SW480 (cell line): ENCODE data around the gene BBIP1.
"Not testable (repeated sequence)": the region's sequence is repeated elsewhere in the genome, so short reads cannot be mapped to it uniquely, and the experiment has no call there.

Experiments
- DNase-seq: peaks from one replicate; pipeline ENCODE4 v3.0.0-alpha.2; 2016; ENCODE audit warnings: low spot score

The BBIP1 gene

GRCh38 chr10:110885932-110886674, 32.9 kb downstream of the BBIP1 start:
- no peak for DNase-seq

DNA sequence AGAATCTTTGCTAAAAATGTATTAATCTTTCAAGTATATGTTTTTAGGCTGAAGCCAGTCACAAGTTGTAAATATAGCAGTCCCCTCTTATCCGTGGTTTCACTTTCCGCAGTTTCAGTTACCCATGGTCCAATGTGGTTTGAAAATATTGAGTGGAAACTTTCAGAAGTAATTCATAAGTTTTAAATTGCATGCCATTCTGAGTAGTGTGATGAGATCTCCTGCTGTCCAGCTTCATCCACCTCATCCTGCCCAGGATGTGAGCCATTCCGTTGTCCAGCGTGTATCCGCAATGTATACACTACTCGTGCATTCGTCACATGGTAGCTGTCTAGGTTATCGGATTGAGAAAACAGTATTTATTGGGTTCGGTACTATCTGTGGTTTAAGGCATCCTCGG, 35.1 kb downstream of the BBIP1 start:
- DNase-seq: no peak

DNA sequence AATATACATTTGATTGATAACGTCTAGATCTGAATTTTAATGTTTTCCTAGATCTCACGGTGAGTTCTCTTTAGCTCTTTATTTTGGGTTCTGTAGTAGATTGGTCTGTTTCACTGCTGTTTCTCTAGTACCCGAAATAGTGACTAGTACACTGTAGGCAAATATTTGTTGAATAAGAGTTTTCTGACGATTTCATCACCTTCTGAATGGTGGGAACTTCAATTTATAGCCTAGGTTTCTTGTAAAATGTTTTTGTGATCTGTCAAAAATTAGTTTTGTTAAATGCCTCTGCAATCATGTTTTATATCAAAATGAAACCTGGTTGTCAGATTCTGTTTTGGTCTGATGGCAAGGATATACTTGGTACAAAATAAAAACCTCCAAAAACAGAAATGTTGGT, 37.1 kb downstream of the BBIP1 start:
- no peak for DNase-seq

DNA sequence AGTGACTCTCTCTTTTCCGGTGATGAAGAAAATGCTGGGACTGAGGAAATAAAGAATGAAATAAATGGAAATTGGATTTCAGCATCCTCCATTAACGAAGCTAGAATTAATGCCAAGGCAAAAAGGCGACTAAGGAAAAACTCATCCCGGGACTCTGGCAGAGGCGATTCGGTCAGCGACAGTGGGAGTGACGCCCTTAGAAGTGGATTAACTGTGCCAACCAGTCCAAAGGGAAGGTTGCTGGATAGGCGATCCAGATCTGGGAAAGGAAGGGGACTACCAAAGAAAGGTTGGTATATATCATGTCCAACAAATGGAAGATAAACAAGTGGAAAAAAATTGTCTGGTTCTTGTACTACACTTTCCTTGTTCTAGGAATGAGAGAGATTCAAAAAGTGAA, 37.7 kb downstream of the BBIP1 start:
- DNase-seq: no peak

- no peak for DNase-seq
Observed at GRCh38 chr10:110880012-110880411, 39.0 kb downstream of the BBIP1 start.

DNA sequence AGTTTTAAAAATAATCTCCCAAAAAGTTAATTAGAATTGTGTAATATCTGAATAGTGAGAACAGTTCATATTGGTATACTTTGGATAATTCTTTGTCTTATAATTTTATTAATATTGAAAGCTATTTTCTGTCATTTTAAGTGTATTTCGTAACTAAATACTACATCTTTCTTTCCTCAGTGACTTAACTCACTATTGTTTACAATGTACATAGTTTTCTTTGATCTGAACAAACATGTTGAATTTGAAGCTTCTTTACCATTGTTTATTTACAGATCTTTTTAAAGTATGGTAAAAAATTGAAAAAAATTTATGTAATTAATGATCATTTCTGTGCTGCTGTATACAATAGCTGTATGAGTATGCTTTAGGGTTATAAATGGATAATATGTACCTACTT, 42.2 kb downstream of the BBIP1 start:
- DNase-seq: no peak

- no peak for DNase-seq
Observed at GRCh38 chr10:110876000-110876399, 43.0 kb downstream of the BBIP1 start.

DNA sequence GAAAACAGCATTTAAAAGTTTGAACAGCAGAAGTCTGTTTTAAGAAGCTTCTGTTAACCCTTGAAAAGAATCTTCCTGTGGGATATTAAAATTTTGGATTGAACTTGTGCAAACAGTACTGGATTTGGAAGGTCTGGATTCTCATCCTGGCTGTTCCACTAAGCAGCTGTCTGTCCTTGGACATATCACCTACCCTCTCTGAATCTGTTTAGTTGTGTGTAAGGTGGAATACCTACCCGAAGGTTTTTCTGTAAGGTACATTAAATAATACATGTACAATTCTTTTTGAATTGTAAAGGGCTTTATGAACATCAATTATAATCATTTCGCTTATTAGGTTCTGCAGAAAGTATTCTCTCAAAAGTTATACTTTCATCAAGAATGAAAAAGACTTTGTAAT, 45.0 kb downstream of the BBIP1 start:
- DNase-seq: no peak

- DNase-seq: no peak
Observed at GRCh38 chr10:110872984-110873923, 45.7 kb downstream of the BBIP1 start.

- peak; percentile 73 for DNase-seq
Observed at GRCh38 chr10:110872145-110872983, 46.6 kb downstream of the BBIP1 start.

DNA sequence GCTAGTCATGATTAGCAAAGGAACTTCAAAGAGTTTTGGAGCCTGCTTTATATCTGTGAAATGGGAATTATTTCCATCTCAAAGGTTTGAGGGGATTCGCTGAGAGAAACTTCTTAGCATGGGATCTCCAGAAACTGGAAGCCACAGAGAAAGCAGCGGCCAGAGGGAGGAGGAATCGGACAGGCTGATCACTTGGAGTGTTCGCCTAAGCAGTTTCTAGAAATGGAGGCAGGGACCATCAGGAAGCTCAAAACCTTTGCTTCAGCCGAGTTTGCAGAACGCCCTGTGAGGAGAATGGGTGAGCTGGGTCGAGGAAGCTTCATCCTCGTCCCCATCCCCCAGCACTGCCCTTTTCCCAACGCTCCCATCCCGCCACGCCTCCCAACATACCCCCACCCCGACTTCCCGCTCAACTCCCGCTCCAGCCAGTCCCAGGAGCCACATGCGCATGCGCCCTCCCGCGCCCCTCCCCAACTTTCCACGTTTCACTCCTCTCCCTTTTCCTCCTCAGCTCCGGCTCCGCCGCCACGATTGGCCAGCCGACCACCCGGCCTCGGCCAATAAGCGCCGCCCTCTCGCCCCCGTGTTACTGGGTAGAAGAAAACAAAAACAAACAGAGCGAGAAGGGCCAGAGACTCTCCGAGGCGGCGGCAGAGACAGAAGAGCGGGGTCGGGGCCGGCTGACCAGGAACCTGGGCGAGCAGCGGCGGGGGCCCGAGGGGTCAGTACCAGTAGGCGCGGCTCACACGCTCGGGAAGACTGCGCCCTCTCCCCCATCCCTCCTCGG, 47.5 kb downstream of the BBIP1 start, which contains the start of gene PDCD4:
TSS of gene PDCD4 (plus strand) at position 631 of the 787 bp plus-strand sequence. CDS start 4,100 bp downstream, outside the sequence.
- peak; percentile 96 for DNase-seq

DNA sequence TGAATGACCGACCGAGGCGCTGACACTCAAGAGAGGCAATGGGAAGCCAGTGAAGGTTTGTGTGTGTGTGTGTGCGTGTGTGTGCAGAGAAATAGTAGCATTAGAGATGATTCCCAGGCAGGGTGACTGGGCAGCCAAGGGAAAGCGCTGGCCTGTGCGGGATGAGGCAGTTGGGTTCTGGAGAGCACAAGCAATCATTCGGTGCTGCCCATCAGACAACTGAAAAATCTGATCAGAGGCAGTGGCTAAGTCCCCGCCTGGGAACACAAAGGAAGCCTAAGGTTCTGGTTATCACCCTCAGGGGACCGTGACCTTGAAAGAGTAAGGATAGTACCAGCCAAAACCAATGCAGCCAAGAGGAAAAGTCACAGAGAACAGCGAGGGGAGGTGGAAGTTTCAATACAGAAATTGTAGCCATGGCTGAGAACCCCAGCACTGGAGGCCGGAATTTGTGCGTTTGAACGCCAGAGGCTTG, 48.1 kb downstream of the BBIP1 start:
- no peak for DNase-seq

- no peak for DNase-seq
Observed at GRCh38 chr10:110868981-110869380, 50.0 kb downstream of the BBIP1 start.

- DNase-seq: no peak
Observed at GRCh38 chr10:110867807-110868465, 51.0 kb downstream of the BBIP1 start.

GRCh38 chr10:110867011-110867806, 51.8 kb downstream of the BBIP1 start:
- DNase-seq: not testable (repeated sequence)

- no peak for DNase-seq
Observed at GRCh38 chr10:110865809-110866482, 53.0 kb downstream of the BBIP1 start.

DNA sequence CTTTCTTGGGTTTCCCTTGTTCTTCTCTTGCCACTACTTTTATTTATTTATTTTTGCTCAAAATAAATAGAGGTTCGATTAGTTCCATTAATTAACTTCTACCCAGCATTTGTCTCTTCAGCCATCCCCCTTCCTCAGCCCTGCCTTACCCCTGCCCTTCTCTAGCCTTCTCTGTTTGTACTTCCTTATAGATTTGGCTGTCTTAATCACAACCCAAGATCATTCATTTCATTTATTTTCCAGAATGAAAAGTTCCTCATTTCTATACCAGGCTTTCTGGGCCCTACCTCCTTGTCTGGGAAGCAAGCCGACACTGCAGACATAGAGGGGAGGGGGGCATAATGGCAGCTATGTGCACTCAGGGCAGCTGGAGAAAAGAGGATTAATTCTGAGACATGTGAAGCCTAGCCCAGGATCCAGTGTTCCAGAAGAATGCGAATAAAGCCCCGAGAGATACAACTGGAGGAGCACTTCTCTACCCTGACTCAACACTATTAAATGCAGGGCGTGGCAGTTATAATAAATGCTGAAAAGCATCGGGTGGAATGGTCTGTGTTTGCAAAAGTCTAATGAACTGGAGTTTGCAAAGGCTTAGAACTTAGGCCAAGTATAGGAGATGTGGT, 53.7 kb downstream of the BBIP1 start:
- peak; percentile 66 for DNase-seq

DNA sequence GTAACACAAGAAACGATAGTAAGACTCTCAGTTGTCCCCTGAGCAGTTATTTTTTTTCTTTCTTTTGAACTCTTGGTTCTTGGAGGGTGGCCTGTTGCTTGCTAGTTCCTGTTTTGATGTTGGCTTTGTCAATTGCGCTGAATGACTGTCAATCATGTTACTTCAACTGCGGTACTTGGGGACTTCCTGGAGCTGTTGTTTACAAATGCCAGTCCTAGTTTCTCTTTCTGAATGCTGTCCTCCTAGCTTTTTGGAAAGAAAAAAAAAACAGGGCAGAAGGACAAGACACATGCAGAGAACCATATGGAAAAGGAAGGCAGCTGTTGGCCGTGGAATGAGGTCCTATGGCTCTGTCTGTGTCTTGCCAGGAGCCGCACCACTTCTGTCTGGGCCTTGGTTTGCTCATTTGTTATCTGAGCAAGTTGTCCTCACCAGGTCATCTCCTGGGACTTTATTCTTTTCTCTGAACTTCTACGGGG, 54.3 kb downstream of the BBIP1 start:
- no peak for DNase-seq

- DNase-seq: no peak
Observed at GRCh38 chr10:110863956-110864355, 55.0 kb downstream of the BBIP1 start.
